ENCODE data around the gene INMT.

DNA sequence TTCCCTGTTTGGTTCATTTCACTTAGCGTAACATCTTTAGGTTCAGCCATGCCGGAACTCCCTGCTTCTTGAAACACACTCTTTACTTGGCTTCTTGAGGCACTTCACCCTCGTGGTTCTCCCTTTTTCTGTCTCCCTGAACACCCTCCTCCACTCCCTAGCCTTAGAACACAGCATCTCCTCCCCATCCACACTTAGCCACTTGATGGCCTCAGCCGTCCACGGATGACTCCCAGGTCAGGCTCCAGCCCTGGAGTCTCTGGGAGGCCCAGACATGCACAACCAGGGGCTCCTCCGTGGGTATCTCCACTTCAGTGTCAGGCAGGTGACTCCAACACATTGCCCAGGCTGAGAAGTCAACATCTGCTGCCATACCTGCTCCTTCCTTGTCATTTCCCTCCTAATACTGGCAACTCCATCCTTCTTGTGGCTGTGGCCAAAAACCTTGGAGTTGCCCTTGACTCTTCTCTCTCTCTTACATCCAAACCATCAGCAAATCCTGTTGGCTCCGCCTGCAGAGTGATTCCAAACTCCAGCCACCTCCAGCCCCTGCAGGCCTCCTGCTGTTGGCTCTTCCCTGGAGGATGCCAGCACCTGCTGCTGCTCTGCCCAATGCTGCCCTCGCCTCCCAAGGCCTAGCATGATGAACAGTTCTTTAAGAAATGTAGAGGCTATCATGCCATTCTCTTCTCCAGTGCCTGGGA is 8.4 kb upstream of the INMT start:
- TF ChIP-seq CTCF (IDR thresholded peaks at IDR 0.05; ENCODE audit: insufficient read depth, low read length) (no peak), REST (IDR thresholded peaks at IDR 0.05; ENCODE audit: insufficient replicate concordance, low read depth) (no peak), POLR2AphosphoS5 (IDR thresholded peaks at IDR 0.05; ENCODE audit: low read depth) (no peak), SPI1 (IDR thresholded peaks at IDR 0.05; ENCODE audit: borderline replicate concordance, low read depth) (no peak), GABPA (IDR thresholded peaks at IDR 0.05; ENCODE audit: low read depth) (no peak)

All from HL-60 (cell line).